T-helper 2 cell treated with Interferon-gamma antibody and Interleukin-4, amounts not matched to agents 5 μg/mL and 100 μg/mL, for 36 hours (primary cell): Measurements from ENCODE around the gene OR8D1.
A peak's percentile ranks its signal among the peaks of the same experiment; 100 is the strongest.

ENCODE experiments used
- DNase-seq: peaks from one replicate; pipeline ENCODE4 v3.0.0; 2021; ENCODE audit warnings: low spot score
- H3K27ac Mint-ChIP-seq: one replicate; pipeline ENCODE4 v1.8.0; 2021; ENCODE audit warnings: mild to moderate bottlenecking, mixed read lengths
- H3K27me3 Mint-ChIP-seq: one replicate; pipeline ENCODE4 v1.8.0; 2021; ENCODE audit warnings: low read depth, mixed read lengths
- H3K36me3 Mint-ChIP-seq: one replicate; pipeline ENCODE4 v1.8.0; 2021; ENCODE audit warnings: low read depth, mixed read lengths
- H3K4me1 Mint-ChIP-seq: one replicate; pipeline ENCODE4 v1.8.0; 2021; ENCODE audit warnings: low read depth, mixed read lengths
- H3K4me3 Mint-ChIP-seq: one replicate; pipeline ENCODE4 v1.8.0; 2022; ENCODE audit warnings: mild to moderate bottlenecking, moderate library complexity, mixed read lengths
- H3K9me3 Mint-ChIP-seq: one replicate; pipeline ENCODE4 v1.8.0; 2021; ENCODE audit warnings: mixed read lengths

The OR8D1 gene

DNA sequence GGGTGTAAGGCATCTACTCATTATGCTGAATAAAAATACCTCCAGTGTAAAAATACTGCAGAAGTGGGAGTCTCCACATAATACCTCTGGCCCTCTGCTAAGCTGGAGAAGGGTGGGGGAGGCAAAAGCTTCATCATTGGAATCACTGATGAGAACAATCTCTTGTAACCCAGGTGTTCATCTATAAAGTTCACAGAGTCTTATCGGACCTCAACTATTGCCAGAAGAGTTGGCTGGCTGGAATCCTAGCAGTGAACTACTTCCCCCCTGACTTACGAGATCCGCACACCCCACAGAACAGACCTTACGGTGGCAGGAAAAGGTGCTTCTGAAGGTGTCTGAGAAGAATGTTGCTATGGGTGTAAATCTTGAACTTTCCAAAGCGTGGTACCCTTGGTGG lies 2.5 kb downstream of the OR8D1 start:
- H3K9me3 Mint-ChIP-seq: no peaks in the 10 kb centered on the region
- H3K27ac Mint-ChIP-seq: no peak overlapping the region
- no peaks in the 10 kb centered on the region for H3K36me3 Mint-ChIP-seq
- no peaks in the 10 kb centered on the region for H3K4me1 Mint-ChIP-seq
- H3K27me3 Mint-ChIP-seq: no peaks in the 10 kb centered on the region
- DNase-seq: no peak
- H3K4me3 Mint-ChIP-seq: no peak overlapping the region

DNA sequence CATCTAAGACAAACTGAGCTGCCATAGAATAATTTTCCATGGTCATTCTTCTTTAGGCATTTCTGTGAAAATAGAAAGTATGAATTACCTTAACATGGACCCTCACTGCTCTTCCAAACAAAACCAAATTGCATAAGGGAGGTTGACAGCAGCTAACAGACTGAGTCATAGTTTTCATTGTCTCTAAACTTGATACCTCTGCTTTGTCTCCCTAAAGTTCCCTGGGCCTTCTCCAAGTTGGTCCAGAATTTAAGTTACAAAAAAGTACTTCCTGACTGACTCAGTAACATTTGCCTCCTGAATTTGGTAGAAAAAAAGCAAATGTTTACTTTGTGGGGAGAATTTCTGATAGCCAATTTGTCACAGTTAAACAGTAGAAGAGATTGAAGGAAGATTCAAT lies 3.0 kb downstream of the OR8D1 start:
- Mint-ChIP-seq H3K27me3 (no peaks in the 10 kb centered on the region), H3K4me3 (no peak overlapping the region), H3K36me3 (no peaks in the 10 kb centered on the region), H3K9me3 (no peaks in the 10 kb centered on the region), H3K4me1 (no peaks in the 10 kb centered on the region), H3K27ac (no peak overlapping the region)
- DNase-seq: no peak

DNA sequence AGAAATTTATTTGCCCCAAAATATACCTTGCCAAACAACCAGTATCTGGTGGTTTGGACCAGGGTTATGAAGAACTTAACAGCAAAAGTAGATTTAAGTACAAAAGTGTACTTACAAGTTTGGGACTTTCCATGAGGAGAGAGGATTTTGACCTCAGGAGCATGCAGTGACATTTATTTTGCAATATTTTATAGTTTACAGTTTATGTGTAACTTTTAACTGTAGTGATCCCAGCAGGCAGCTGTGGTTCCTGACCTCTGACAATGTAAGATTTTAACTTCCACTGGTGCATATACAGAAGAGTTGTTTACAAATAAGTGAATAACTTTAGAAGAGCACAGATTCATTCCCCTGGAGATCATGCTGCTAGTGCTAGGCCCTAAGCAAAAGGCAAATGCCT lies 6.7 kb downstream of the OR8D1 start:
- Mint-ChIP-seq H3K27me3 (no peaks in the 10 kb centered on the region), H3K27ac (no peak overlapping the region), H3K4me3 (no peak overlapping the region), H3K9me3 (no peaks in the 10 kb centered on the region), H3K4me1 (no peaks in the 10 kb centered on the region), H3K36me3 (no peaks in the 10 kb centered on the region)
- no peak for DNase-seq

DNA sequence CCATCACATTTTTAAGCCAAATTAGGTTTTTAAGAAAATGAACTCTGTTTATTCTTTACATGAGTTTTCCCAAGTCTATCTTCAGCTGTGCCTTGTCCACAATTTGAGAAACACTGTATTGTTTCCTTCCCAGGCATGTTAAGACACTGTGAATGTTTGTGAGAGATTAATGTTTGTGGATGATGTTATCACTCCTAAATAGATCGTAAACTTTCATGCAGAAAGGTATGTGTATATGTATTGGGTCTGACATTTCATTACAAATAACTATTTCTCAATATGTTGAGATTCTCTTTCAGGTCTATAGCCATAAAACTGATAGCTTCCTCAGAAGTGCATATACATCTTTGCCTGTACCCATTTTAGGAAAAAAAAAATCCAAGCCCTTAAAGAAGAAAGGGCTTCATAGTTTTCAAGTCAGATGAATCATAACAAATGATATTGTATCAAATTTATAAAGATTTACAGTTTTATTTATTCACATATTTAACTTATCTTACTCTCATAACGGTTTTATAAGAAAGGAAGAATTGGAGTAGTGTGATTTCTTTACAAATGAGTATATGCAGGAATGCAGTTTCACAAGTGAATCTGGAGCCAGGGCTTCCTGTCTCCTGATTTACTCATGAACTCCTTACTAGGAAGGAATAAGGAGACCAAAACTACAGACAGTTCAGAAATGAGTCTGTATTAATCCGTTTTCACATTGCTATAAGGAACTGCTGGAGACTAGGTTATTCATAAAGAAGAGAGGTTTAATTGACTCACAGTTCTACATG lies 11.2 kb downstream of the OR8D1 start:
- no peak overlapping the region for H3K27ac Mint-ChIP-seq
- no peaks in the 10 kb centered on the region for H3K9me3 Mint-ChIP-seq
- no peaks in the 10 kb centered on the region for H3K27me3 Mint-ChIP-seq
- no peak overlapping the region for H3K4me3 Mint-ChIP-seq
- no peak for DNase-seq
- no peaks in the 10 kb centered on the region for H3K4me1 Mint-ChIP-seq
- H3K36me3 Mint-ChIP-seq: no peaks in the 10 kb centered on the region

DNA sequence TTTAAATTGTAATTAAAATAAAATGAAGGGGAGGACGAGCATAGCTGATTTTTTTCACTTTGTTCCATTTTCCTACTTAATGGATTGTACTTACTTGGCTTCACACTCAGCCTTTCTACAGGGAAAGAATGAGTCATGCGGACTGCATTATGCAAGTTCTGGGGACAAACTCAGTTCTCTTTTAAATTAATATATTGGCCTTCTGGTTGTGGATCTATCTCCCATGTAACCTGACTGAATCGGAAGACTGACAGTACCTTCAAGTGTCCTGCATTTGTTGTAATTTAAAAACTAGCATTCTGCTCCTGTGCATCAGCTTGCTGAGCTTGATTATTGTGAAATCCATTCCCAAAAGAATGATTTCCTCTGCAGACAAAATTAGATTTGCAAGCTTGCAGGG lies 12.2 kb downstream of the OR8D1 start:
- no peak overlapping the region for H3K27ac Mint-ChIP-seq
- H3K4me1 Mint-ChIP-seq: no peaks in the 10 kb centered on the region
- DNase-seq: no peak
- H3K4me3 Mint-ChIP-seq: no peak overlapping the region
- H3K27me3 Mint-ChIP-seq: no peaks in the 10 kb centered on the region
- no peaks in the 10 kb centered on the region for H3K36me3 Mint-ChIP-seq
- no peaks in the 10 kb centered on the region for H3K9me3 Mint-ChIP-seq

DNA sequence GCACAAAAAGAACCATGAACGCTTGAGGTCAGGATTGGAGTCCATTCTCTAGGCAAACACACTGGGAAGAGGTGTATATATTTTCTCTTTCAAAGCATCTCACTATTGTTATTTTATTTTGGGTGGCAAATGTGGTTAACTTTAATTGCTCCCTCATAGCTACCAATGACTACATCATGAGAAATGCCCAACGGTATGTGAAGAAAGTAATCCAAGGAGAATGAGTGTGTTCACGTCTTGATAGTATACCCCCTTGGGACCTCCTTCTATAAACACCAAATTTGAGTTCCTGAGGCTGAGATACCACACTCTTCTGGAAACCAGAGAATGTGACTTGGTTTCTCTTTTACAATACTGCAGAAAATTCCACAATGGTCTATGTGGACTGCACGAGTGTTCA lies 15.8 kb downstream of the OR8D1 start:
- DNase-seq: no peak
- H3K4me3 Mint-ChIP-seq: no peak overlapping the region
- no peaks in the 10 kb centered on the region for H3K27me3 Mint-ChIP-seq
- H3K27ac Mint-ChIP-seq: no peak overlapping the region
- no peaks in the 10 kb centered on the region for H3K36me3 Mint-ChIP-seq
- no peaks in the 10 kb centered on the region for H3K4me1 Mint-ChIP-seq
- H3K9me3 Mint-ChIP-seq: no peaks in the 10 kb centered on the region

DNA sequence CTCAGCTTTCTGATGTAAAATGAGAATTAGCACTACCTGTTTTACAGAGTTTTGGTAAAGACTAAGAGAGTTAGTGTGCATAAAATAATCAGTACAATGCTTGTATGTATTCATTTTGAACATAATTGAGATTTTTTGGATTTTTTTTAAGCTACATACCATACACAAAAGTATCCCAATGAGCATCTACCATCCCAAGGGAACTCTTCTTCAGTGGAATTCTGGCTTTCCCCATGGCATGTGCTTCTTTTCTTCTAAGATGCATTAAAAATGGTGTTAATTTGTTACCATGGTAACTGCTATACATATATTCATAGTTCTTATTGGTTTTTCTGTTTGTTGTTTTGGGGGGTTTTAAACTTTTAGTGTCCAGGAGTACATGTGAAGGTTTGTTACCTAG lies 17.7 kb downstream of the OR8D1 start:
- no peaks in the 10 kb centered on the region for H3K9me3 Mint-ChIP-seq
- no peak for DNase-seq
- H3K4me3 Mint-ChIP-seq: no peak overlapping the region
- H3K4me1 Mint-ChIP-seq: no peaks in the 10 kb centered on the region
- H3K27ac Mint-ChIP-seq: no peak overlapping the region
- no peaks in the 10 kb centered on the region for H3K36me3 Mint-ChIP-seq
- H3K27me3 Mint-ChIP-seq: no peaks in the 10 kb centered on the region

DNA sequence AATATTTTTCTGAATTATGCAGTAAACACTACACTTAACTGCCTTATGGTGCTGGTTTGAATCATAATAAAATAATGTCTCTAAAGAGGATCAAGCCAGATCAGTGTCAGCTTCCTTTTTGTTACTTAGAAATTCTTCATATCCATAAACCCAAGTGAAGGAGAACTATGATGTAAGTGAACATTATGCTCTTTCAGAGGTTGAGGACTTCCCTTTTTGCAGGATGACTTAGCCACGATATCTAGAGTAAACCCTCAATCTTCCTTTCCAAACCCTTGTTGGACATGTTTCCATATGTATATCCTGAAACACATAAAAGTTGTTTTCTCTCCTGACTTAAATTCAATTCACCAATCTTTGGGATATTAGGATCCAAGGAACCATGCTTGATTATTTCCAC lies 19.1 kb downstream of the OR8D1 start:
- no peaks in the 10 kb centered on the region for H3K9me3 Mint-ChIP-seq

DNA sequence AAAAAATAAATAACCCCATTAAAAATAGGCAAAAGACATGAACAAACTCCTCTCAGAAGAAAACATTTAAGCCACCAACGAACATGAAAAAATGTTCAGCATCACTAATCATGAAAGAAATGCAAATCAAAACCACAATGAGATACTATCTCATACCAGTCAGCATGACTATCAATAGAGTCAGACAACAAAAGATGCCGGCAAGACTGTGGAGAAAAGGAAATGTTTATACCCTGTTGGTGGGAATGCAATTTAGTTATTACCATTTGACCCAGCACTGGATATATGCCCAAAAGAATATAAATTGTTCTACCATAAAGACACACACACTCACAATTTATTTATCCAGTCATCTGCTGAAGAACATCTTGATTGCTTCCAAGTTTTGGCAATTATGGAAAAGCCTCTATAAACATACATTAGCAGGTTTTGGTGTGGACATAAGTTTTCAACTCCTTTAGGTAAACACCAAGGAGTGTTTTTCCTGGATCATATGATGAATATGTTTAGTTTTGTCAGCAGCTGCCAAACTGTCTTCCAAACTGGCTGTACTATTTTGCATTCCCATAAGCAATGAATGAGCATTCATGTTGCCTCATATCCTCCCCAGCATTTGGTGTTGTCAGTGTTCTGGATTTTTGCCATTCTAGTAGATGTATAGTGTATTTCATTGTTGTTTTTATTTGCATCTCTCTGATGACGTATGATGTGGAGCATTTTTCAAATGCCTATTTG lies 28.0 kb downstream of the OR8D1 start:
- Mint-ChIP-seq H3K9me3 (peaks cover 9% of the 10 kb centered on the region), H3K27ac (no peak overlapping the region), H3K4me3 (no peak overlapping the region), H3K36me3 (no peaks in the 10 kb centered on the region), H3K4me1 (peaks cover 3% of the 10 kb centered on the region), H3K27me3 (peaks cover 13% of the 10 kb centered on the region)
- no peak for DNase-seq

More for the DNA sequence above, 19.1 kb downstream of the OR8D1 start:
- Mint-ChIP-seq H3K4me1 (no peaks in the 10 kb centered on the region), H3K27ac (no peak overlapping the region), H3K4me3 (no peak overlapping the region), H3K27me3 (no peaks in the 10 kb centered on the region), H3K36me3 (no peaks in the 10 kb centered on the region)
- DNase-seq: no peak

DNA sequence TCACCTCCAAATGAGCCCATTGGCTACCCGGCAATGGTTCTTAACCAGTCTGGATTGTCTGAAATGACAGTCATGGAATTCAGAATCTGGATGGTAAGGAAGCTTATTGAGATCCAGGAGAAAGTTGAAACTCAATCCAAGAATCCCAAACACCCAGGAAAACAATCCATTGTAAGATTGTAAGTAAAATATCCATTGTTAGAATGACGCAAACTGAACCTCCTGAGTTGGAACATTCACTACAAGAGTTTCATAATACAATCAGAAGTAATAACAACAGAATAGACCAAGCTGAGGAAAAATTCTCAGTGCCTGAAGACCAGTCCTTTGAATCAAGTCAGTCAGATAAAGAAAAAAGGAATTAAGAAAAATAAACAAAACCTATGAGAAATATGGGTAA lies 35.5 kb downstream of the OR8D1 start:
- H3K4me3 Mint-ChIP-seq: no peak overlapping the region
- peaks cover 17% of the 10 kb centered on the region for H3K27me3 Mint-ChIP-seq
- H3K4me1 Mint-ChIP-seq: peaks cover 11% of the 10 kb centered on the region
- peaks cover 4% of the 10 kb centered on the region for H3K9me3 Mint-ChIP-seq
- no peaks in the 10 kb centered on the region for H3K36me3 Mint-ChIP-seq
- no peak overlapping the region for H3K27ac Mint-ChIP-seq
- DNase-seq: no peak

DNA sequence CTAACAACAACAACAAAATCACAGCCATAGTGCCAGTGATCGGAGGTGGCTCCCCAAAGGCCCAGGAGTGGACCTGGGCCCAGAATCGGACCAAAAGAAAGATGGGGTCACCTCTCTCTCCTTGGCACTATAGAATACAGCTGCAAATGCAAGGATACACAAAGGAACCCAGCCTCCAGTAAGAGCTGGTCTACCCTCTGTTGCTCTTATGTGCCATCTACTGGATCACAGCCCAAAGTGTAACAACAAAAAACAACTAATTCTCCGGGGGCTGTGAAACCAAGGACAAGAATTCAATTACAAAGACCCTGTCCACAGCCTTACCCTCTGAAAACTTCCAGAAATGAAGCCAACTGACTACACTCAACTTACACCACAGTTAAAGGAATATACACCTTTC lies 35.9 kb downstream of the OR8D1 start:
- no peaks in the 10 kb centered on the region for H3K36me3 Mint-ChIP-seq
- no peak overlapping the region for H3K27ac Mint-ChIP-seq
- H3K4me3 Mint-ChIP-seq: no peak overlapping the region
- DNase-seq: no peak
- peaks cover 17% of the 10 kb centered on the region for H3K27me3 Mint-ChIP-seq
- peaks cover 4% of the 10 kb centered on the region for H3K9me3 Mint-ChIP-seq
- H3K4me1 Mint-ChIP-seq: peaks cover 11% of the 10 kb centered on the region

DNA sequence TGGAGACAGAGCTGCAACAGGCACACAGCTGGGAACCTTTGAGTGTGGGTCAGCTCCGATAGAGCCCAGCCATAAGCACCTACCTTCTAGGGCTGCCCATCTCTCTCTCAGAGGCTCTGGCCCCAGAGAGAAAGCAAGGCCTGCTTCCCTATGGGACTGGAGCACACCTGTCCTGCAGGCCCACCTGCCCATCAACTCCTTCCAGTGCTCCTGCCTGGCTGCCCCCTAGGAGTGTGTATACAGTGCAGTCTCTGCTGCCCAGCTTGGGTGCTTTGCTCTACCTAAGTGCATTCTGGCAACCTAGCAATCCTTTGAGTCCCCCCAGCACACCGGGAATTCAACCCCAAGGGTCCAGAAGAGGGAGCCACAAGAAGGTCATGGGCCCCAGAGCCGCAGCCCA lies 36.5 kb downstream of the OR8D1 start:
- H3K27me3 Mint-ChIP-seq: peaks cover 17% of the 10 kb centered on the region

DNA sequence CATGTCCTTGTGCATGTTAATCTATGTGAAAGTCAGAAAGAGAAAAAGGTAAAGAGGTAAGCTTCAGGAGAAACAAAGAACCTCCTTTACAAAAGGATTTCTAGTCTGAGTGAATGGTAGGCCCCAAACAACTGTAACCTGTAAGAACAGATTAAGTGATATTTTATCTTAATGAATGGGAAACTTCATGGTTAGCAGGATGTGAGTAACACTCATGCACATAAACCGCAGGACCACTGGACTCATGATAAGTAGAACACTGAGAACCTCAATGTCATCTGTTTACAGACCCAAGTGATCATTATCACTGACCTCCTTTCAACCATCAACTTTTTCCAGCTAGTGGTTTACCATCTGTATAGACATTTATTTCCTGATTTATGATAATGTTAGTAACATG lies 37.7 kb downstream of the OR8D1 start:
- Mint-ChIP-seq H3K27ac (no peak overlapping the region), H3K9me3 (peaks cover 4% of the 10 kb centered on the region), H3K4me1 (peaks cover 11% of the 10 kb centered on the region), H3K36me3 (no peaks in the 10 kb centered on the region), H3K27me3 (peaks cover 20% of the 10 kb centered on the region), H3K4me3 (no peak overlapping the region)
- DNase-seq: peak; percentile 54

More for the DNA sequence above, 36.5 kb downstream of the OR8D1 start:
- Mint-ChIP-seq H3K4me3 (no peak overlapping the region), H3K27ac (no peak overlapping the region), H3K9me3 (peaks cover 4% of the 10 kb centered on the region), H3K4me1 (peaks cover 11% of the 10 kb centered on the region), H3K36me3 (no peaks in the 10 kb centered on the region)
- DNase-seq: no peak

DNA sequence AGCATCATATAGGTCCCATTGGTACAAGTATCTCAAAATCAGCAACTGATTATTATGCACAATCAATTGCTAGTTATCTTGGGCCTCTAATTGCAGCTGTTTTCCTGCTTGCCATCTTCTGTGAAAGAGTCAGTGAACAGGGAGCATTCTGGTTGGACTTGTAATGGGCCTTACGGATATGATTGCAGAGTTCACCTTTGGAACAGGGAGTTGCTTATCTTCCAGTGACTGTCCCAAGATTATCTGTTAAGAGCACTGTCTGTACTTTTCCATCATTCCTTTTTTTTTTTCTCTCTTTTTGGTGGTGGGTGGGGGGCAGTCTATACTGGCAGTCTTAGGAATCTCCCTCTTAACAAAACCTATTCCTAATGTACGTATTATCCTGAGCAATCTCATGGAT lies 39.7 kb downstream of the OR8D1 start:
- Mint-ChIP-seq H3K27ac (no peak overlapping the region), H3K9me3 (no peaks in the 10 kb centered on the region), H3K4me1 (peaks cover 11% of the 10 kb centered on the region), H3K4me3 (no peak overlapping the region), H3K36me3 (no peaks in the 10 kb centered on the region), H3K27me3 (peaks cover 14% of the 10 kb centered on the region)
- no peak for DNase-seq
